RWPE1 (cell line): ENCODE results near the gene GLMP.
A peak's percentile ranks its signal among the peaks of the same experiment; 100 is the strongest.

ENCODE experiments used
- CTCF ChIA-PET: fragments of 350-600 bp; sonication (Branson Sonifier 250); formaldehyde crosslinking; extraction: SDS; loops from one replicate; lab custom pipeline; 2021; lab: Yijun Ruan, JAX
- POLR2A ChIA-PET: fragments of 400-600 bp; formaldehyde crosslinking; extraction: SDS; loops from one replicate; lab custom pipeline; 2020; ENCODE audit warnings: antibody characterized with exemption; ENCODE audit not compliant: low non-redundant PET; lab: Yijun Ruan, JAX
- DNase-seq: peaks from one replicate; pipeline ENCODE4 v3.0.0; 2012; ENCODE audit warnings: low spot score
- H3K27ac ChIP-seq: fragments of 450-650 bp; 2 replicates; pipeline ENCODE4 v1.5.1; 2017
- CTCF ChIP-seq: fragments of 450-650 bp; conservative IDR thresholded peaks from 2 replicates; pipeline ENCODE4 v1.5.1; 2017; ENCODE audit warnings: low read depth, mild to moderate bottlenecking

Gene GLMP

GRCh38 chr1:156291226-156292061, 4.0 kb downstream of the GLMP start:
- ChIA-PET POLR2A (no interaction called here), CTCF (no interaction called here)
- no peak for DNase-seq
- peak overlapping the region; percentile 58 for H3K27ac ChIP-seq
- no peak for TF ChIP-seq CTCF

- DNase-seq = no peak
- ChIA-PET CTCF (interaction anchor here (0.7 kb wide), 1 partner anchor 33 kb away, joined by 3 read pairs; no protein-coding TSS in a partner anchor), POLR2A (no interaction called here)
- no peak overlapping the region for H3K27ac ChIP-seq
- TF ChIP-seq CTCF = no peak
Measured at GRCh38 chr1:156289857-156290256, 5.6 kb downstream of the GLMP start.

- DNase-seq = no peak
- TF ChIP-seq CTCF = no peak
- ChIA-PET POLR2A (no interaction called here), CTCF (interaction anchor here (0.6 kb wide), 1 partner anchor 61 kb away, joined by 3 read pairs; no protein-coding TSS in a partner anchor)
- no peak overlapping the region; the same call in 1 of the 2 replicates for H3K27ac ChIP-seq
Measured at GRCh38 chr1:156286061-156286460, 9.4 kb downstream of the GLMP start.

- no peak for DNase-seq
- no peak for TF ChIP-seq CTCF
- ChIA-PET POLR2A (no interaction called here), CTCF (interaction anchor here (0.6 kb wide), 1 partner anchor 60 kb away, joined by 3 read pairs; no protein-coding TSS in a partner anchor)
- H3K27ac ChIP-seq = peak overlapping the region; percentile 55
Measured at GRCh38 chr1:156285437-156285836, 10.0 kb downstream of the GLMP start.

GRCh38 chr1:156284757-156285156, 10.7 kb downstream of the GLMP start:
- ChIA-PET POLR2A (interaction anchor here (0.5 to 0.7 kb wide), 4 partner anchors 14 to 244 kb away, joined by 3 to 8 read pairs (median 3); no protein-coding TSS in a partner anchor), CTCF (interaction anchor here (0.6 kb wide), 1 partner anchor 11 kb away, joined by 3 read pairs; the partner anchor contains the start of gene GLMP)
- no peak for DNase-seq
- peak overlapping the region; percentile 55 for H3K27ac ChIP-seq
- TF ChIP-seq CTCF = no peak

GRCh38 chr1:156284112-156284511, 11.4 kb downstream of the GLMP start, which contains the start of gene TMEM79:
Gene TMEM79, plus strand, starts transcription at chr1:156284325. Its CDS starts 902 bp downstream, at chr1:156285227.
- H3K27ac ChIP-seq = peak within 1 kb of the TSS; percentile 88
- DNase-seq = peak; percentile 64
- ChIA-PET POLR2A (interaction anchor here (0.7 kb wide), 1 partner anchor 245 kb away, joined by 3 read pairs; no protein-coding TSS in a partner anchor), CTCF (interaction anchor here (0.6 kb wide), 1 partner anchor 11 kb away, joined by 3 read pairs; the partner anchor contains the start of gene GLMP)
- TF ChIP-seq CTCF = no peak
